Measurements from ENCODE around the gene KIF11. TPM values are rescaled to one million over a fixed set of nuclear protein-coding genes. Genes with fewer than 3 reads are reported as not detected.

Gene KIF11
- total and polyA plus RNA-seq, 2 of the 13 experiments (the other 11 are each of a cell fraction or from before 2014, with no cell fraction given) = 8.7 to 38.4 TPM

DNA sequence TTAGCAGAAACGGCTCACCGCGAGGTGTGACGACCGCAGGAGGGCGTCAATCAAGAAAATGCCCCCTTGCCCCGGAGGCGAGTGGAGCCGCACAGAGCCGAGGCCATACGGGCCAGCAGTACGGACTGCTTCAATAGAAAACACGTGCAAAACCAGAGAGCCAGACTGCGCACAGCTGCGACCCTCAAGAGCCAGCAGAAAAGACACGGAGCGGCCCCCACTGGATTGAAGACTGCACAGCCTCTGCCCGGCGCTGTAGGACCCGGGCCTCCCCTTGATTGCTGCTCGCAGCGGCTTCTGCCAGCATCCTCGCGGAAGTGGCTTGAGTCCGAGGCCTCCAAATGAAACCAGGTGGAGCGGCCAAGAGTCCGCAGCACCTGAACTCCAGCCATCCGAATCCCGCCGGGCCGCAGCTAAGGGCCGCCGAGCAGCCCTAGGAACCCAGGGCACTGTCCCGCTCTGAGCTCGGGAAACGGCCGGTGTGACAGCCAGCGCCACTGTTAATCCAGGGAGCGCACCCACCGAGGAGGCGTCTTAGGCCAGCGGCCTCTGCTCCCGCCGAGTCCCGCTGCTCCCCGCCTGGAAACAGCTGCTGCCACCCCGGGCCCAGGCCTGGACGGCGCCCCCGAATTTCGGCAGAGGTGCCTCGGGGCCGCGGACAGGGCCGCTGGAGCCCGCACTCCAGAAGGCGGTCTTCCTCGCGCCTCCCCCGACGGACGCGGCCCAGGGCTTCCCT is 96.2 kb downstream of the KIF11 start (continued):
- TF ChIP-seq MYC (CRISPR knock-in tag; IDR thresholded peaks at IDR 0.05; ENCODE audit: borderline replicate concordance) (peak; percentile 64), YEATS2 (CRISPR knock-in tag; IDR thresholded peaks at IDR 0.05; ENCODE audit: borderline replicate concordance) (0 out of 2 replicates have a peak, but pooled peaks have one; percentile 33), ZNF569 (CRISPR knock-in tag; IDR thresholded peaks at IDR 0.05; ENCODE audit: borderline replicate concordance) (no peak; the same call in 1 of the 2 replicates), GATAD1 (CRISPR knock-in tag; IDR thresholded peaks at IDR 0.05) (no peak), CBFB (CRISPR knock-in tag; IDR thresholded peaks at IDR 0.05) (peak; percentile 67; the same call in 1 of the 2 replicates), NR2F1 (CRISPR knock-in tag; IDR thresholded peaks at IDR 0.05) (no peak), ZBTB42 (CRISPR knock-in tag; IDR thresholded peaks at IDR 0.05) (0 out of 2 replicates have a peak, but pooled peaks have one; percentile 71), ZNF468 (CRISPR knock-in tag; IDR thresholded peaks at IDR 0.05) (no peak), IKZF1 (IDR thresholded peaks at IDR 0.05) (no peak), ZNF33B (CRISPR knock-in tag; IDR thresholded peaks at IDR 0.05) (no peak), ZNF782 (CRISPR knock-in tag; IDR thresholded peaks at IDR 0.05; ENCODE audit: borderline replicate concordance) (0 out of 2 replicates have a peak, but pooled peaks have one; percentile 56), SIN3A (IDR thresholded peaks at IDR 0.05; ENCODE audit: borderline replicate concordance, low read depth, low read length) (no peak), RFXAP (CRISPR knock-in tag; IDR thresholded peaks at IDR 0.05; ENCODE audit: borderline replicate concordance) (no peak), RFX5 (IDR thresholded peaks at IDR 0.05; ENCODE audit: low read depth, low read length) (no peak), NFKBIZ (CRISPR knock-in tag; IDR thresholded peaks at IDR 0.05) (no peak), ZNF550 (CRISPR knock-in tag; IDR thresholded peaks at IDR 0.05; ENCODE audit: borderline replicate concordance) (no peak), SCMH1 (CRISPR knock-in tag; IDR thresholded peaks at IDR 0.05; ENCODE audit: borderline replicate concordance) (no peak)
- TF ChIP-seq, protein P1, sequence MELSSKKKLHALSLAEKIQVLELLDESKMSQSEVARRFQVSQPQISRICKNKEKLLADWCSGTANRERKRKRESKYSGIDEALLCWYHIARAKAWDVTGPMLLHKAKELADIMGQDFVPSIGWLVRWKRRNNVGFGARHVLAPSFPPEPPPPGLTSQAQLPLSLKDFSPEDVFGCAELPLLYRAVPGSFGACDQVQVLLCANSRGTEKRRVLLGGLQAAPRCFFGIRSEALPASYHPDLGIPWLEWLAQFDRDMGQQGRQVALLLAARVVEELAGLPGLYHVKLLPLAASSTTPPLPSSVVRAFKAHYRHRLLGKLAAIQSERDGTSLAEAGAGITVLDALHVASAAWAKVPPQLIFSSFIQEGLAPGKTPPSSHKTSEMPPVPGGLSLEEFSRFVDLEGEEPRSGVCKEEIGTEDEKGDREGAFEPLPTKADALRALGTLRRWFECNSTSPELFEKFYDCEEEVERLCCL (CRISPR knock-in tag; IDR thresholded peaks at IDR 0.05; ENCODE audit: borderline replicate concordance) = no peak
- TF ChIP-seq, protein P2, sequence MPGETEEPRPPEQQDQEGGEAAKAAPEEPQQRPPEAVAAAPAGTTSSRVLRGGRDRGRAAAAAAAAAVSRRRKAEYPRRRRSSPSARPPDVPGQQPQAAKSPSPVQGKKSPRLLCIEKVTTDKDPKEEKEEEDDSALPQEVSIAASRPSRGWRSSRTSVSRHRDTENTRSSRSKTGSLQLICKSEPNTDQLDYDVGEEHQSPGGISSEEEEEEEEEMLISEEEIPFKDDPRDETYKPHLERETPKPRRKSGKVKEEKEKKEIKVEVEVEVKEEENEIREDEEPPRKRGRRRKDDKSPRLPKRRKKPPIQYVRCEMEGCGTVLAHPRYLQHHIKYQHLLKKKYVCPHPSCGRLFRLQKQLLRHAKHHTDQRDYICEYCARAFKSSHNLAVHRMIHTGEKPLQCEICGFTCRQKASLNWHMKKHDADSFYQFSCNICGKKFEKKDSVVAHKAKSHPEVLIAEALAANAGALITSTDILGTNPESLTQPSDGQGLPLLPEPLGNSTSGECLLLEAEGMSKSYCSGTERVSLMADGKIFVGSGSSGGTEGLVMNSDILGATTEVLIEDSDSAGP (CRISPR knock-in tag; IDR thresholded peaks at IDR 0.05; ENCODE audit: borderline replicate concordance) = peak; percentile 61; the same call in 1 of the 2 replicates
- TF ChIP-seq, protein P3, sequence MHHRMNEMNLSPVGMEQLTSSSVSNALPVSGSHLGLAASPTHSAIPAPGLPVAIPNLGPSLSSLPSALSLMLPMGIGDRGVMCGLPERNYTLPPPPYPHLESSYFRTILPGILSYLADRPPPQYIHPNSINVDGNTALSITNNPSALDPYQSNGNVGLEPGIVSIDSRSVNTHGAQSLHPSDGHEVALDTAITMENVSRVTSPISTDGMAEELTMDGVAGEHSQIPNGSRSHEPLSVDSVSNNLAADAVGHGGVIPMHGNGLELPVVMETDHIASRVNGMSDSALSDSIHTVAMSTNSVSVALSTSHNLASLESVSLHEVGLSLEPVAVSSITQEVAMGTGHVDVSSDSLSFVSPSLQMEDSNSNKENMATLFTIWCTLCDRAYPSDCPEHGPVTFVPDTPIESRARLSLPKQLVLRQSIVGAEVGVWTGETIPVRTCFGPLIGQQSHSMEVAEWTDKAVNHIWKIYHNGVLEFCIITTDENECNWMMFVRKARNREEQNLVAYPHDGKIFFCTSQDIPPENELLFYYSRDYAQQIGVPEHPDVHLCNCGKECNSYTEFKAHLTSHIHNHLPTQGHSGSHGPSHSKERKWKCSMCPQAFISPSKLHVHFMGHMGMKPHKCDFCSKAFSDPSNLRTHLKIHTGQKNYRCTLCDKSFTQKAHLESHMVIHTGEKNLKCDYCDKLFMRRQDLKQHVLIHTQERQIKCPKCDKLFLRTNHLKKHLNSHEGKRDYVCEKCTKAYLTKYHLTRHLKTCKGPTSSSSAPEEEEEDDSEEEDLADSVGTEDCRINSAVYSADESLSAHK (CRISPR knock-in tag; IDR thresholded peaks at IDR 0.05; ENCODE audit: borderline replicate concordance) = no peak
- TF ChIP-seq, protein P4, sequence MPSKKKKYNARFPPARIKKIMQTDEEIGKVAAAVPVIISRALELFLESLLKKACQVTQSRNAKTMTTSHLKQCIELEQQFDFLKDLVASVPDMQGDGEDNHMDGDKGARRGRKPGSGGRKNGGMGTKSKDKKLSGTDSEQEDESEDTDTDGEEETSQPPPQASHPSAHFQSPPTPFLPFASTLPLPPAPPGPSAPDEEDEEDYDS (CRISPR knock-in tag; IDR thresholded peaks at IDR 0.05) = 0 out of 2 replicates have a peak, but pooled peaks have one; percentile 19

All from HepG2 (cell line).